ENCODE results near the gene D2HGDH. TPM values are rescaled to one million over a fixed set of nuclear protein-coding genes. Genes with fewer than 3 reads are reported as not detected.

D2HGDH gene
- total and polyA plus RNA-seq, 2 of the 13 experiments (the other 11 are each of a cell fraction or from before 2014, with no cell fraction given) = 19.2 to 20.3 TPM

DNA sequence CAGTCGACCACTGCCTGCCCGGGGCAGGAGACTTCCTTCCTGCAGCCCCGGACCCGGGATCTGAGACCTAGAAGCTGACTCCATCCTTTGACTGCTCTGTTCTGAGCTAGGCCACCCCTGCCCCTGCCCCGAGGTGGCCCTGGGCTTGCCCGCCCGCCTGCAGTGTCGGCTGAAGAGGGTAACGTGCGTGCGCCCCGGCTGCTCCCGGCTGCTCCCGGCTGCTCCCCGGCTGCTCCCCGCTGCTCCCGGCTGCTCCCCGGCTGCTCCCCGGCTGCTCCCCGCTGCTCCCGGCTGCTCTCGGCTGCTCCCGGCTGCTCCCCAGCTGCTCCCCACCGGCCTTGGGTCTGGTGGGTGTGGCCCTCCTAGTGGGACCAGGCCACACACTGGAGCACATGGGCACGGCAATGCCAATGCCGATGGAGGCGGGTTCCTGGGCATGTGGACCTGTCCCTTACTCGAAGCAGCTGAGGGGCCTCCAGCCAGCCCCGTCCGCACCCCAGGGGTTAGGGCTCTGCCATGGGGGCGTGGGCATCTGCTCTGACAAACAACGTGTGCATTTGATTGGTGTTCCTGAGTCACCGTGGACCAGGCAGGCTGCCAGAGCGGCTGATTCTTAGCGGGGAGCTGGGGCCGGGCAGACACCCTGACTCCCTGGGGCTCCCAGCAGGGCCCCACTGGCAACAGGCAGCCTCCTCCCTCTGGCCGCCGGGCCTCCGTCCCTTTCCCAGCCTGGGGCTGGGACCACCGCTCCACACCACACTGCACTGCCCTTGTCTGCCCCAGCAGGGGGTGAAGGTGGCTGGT is 40.2 kb downstream of the D2HGDH start (continued):
- TF ChIP-seq, protein P1, sequence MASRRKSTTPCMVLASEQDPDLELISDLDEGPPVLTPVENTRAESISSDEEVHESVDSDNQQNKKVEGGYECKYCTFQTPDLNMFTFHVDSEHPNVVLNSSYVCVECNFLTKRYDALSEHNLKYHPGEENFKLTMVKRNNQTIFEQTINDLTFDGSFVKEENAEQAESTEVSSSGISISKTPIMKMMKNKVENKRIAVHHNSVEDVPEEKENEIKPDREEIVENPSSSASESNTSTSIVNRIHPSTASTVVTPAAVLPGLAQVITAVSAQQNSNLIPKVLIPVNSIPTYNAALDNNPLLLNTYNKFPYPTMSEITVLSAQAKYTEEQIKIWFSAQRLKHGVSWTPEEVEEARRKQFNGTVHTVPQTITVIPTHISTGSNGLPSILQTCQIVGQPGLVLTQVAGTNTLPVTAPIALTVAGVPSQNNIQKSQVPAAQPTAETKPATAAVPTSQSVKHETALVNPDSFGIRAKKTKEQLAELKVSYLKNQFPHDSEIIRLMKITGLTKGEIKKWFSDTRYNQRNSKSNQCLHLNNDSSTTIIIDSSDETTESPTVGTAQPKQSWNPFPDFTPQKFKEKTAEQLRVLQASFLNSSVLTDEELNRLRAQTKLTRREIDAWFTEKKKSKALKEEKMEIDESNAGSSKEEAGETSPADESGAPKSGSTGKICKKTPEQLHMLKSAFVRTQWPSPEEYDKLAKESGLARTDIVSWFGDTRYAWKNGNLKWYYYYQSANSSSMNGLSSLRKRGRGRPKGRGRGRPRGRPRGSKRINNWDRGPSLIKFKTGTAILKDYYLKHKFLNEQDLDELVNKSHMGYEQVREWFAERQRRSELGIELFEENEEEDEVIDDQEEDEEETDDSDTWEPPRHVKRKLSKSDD (CRISPR knock-in tag; IDR thresholded peaks at IDR 0.05; ENCODE audit: low read depth) = no peak; the same call in 1 of the 2 replicates
- TF ChIP-seq ZNF34 (CRISPR knock-in tag; IDR thresholded peaks at IDR 0.05; ENCODE audit: borderline replicate concordance) = no peak; the same call in 1 of the 2 replicates
- TF ChIP-seq, protein P2, sequence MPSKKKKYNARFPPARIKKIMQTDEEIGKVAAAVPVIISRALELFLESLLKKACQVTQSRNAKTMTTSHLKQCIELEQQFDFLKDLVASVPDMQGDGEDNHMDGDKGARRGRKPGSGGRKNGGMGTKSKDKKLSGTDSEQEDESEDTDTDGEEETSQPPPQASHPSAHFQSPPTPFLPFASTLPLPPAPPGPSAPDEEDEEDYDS (CRISPR knock-in tag; IDR thresholded peaks at IDR 0.05) = no peak; the same call in 1 of the 2 replicates
- no peak for TF ChIP-seq ZNF879 (CRISPR knock-in tag; IDR thresholded peaks at IDR 0.05)
- no peak for TF ChIP-seq NR2F1 (CRISPR knock-in tag; IDR thresholded peaks at IDR 0.05)
- TF ChIP-seq, protein P3, sequence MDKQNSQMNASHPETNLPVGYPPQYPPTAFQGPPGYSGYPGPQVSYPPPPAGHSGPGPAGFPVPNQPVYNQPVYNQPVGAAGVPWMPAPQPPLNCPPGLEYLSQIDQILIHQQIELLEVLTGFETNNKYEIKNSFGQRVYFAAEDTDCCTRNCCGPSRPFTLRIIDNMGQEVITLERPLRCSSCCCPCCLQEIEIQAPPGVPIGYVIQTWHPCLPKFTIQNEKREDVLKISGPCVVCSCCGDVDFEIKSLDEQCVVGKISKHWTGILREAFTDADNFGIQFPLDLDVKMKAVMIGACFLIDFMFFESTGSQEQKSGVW (CRISPR knock-in tag; IDR thresholded peaks at IDR 0.05; ENCODE audit: borderline replicate concordance) = no peak
- peak; percentile 84 for TF ChIP-seq ZNF547 (CRISPR knock-in tag; IDR thresholded peaks at IDR 0.05)
- TF ChIP-seq KDM6A (CRISPR knock-in tag; IDR thresholded peaks at IDR 0.05; ENCODE audit: low read depth) = no peak
- TF ChIP-seq NR2F2 (IDR thresholded peaks at IDR 0.05; ENCODE audit: borderline replicate concordance, low read depth) = no peak
- TF ChIP-seq TOPORS (CRISPR knock-in tag; IDR thresholded peaks at IDR 0.05) = 0 out of 2 replicates have a peak, but pooled peaks have one; percentile 54
- TF ChIP-seq ZNF761 (CRISPR knock-in tag; conservative IDR thresholded peaks at IDR 0.05) = no peak
- TF ChIP-seq ZNF343 (CRISPR knock-in tag; IDR thresholded peaks at IDR 0.05) = peak; percentile 18; the same call in 1 of the 2 replicates
- TF ChIP-seq TBX2 (CRISPR knock-in tag; IDR thresholded peaks at IDR 0.05; ENCODE audit: borderline replicate concordance) = no peak
- TF ChIP-seq, protein P4, sequence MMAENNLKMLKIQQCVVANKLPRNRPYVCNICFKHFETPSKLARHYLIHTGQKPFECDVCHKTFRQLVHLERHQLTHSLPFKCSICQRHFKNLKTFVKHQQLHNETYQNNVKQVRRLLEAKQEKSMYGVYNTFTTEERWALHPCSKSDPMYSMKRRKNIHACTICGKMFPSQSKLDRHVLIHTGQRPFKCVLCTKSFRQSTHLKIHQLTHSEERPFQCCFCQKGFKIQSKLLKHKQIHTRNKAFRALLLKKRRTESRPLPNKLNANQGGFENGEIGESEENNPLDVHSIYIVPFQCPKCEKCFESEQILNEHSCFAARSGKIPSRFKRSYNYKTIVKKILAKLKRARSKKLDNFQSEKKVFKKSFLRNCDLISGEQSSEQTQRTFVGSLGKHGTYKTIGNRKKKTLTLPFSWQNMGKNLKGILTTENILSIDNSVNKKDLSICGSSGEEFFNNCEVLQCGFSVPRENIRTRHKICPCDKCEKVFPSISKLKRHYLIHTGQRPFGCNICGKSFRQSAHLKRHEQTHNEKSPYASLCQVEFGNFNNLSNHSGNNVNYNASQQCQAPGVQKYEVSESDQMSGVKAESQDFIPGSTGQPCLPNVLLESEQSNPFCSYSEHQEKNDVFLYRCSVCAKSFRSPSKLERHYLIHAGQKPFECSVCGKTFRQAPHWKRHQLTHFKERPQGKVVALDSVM (CRISPR knock-in tag; IDR thresholded peaks at IDR 0.05) = peak; percentile 82
- 0 out of 2 replicates have a peak, but pooled peaks have one; percentile 53 for TF ChIP-seq ZNF724P (CRISPR knock-in tag; IDR thresholded peaks at IDR 0.05; ENCODE audit: borderline replicate concordance)
- no peak for TF ChIP-seq PRPF4 (IDR thresholded peaks at IDR 0.05; ENCODE audit: low read depth, low read length, poor library complexity, severe bottlenecking)
- peak; percentile 80 for TF ChIP-seq ZNF605 (CRISPR knock-in tag; IDR thresholded peaks at IDR 0.05)
- no peak for TF ChIP-seq SP1 (IDR thresholded peaks at IDR 0.05)
- TF ChIP-seq SP1 (CRISPR knock-in tag; IDR thresholded peaks at IDR 0.05) = 0 out of 2 replicates have a peak, but pooled peaks have one; percentile 27
- TF ChIP-seq, protein P5, sequence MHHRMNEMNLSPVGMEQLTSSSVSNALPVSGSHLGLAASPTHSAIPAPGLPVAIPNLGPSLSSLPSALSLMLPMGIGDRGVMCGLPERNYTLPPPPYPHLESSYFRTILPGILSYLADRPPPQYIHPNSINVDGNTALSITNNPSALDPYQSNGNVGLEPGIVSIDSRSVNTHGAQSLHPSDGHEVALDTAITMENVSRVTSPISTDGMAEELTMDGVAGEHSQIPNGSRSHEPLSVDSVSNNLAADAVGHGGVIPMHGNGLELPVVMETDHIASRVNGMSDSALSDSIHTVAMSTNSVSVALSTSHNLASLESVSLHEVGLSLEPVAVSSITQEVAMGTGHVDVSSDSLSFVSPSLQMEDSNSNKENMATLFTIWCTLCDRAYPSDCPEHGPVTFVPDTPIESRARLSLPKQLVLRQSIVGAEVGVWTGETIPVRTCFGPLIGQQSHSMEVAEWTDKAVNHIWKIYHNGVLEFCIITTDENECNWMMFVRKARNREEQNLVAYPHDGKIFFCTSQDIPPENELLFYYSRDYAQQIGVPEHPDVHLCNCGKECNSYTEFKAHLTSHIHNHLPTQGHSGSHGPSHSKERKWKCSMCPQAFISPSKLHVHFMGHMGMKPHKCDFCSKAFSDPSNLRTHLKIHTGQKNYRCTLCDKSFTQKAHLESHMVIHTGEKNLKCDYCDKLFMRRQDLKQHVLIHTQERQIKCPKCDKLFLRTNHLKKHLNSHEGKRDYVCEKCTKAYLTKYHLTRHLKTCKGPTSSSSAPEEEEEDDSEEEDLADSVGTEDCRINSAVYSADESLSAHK (CRISPR knock-in tag; IDR thresholded peaks at IDR 0.05; ENCODE audit: borderline replicate concordance) = no peak
- peak; percentile 64 for TF ChIP-seq ZFY (CRISPR knock-in tag; IDR thresholded peaks at IDR 0.05)

All from HepG2 (cell line).